Ascending aorta (tissue), 2 donors: ENCODE results near the gene TNK2. TPM values are rescaled to one million over a fixed set of nuclear protein-coding genes. Genes with fewer than 3 reads are reported as not detected.

ENCODE experiments used
- DNase-seq, 2 donors: peaks; one replicate each; pipeline ENCODE4 v3.0.0-alpha.2; 2019; ENCODE audit warnings: low spot score in 2 of 2
- H3K27ac ChIP-seq, 2 donors: fragments of 200-600 bp; sonication (generic); one replicate each; pipeline ENCODE4 v1.5.1; 2016 to 2017; ENCODE audit warnings: mild to moderate bottlenecking in 1 of 2
- H3K27me3 ChIP-seq: fragments of 200-600 bp; sonication (generic); one replicate; pipeline ENCODE4 v1.5.1; 2017
- H3K36me3 ChIP-seq, 2 donors: fragments of 200-600 bp; sonication (generic); one replicate each; pipeline ENCODE4 v1.5.1; 2016
- H3K4me1 ChIP-seq, 2 donors: fragments of 200-600 bp; sonication (generic); one replicate each; pipeline ENCODE4 v1.5.1; 2016 to 2017; ENCODE audit warnings: mild to moderate bottlenecking in 1 of 2
- H3K4me3 ChIP-seq, 2 donors: fragments of 200-600 bp; sonication (generic); one replicate each; pipeline ENCODE4 v1.5.1; 2016 to 2017; ENCODE audit warnings: mild to moderate bottlenecking in 1 of 2
- H3K9me3 ChIP-seq, 2 donors: fragments of 200-600 bp; sonication (generic); one replicate each; pipeline ENCODE4 v1.5.1; 2016
- CTCF ChIP-seq, 3 experiments: fragments of 200-600 bp in 2 of 3; fragments of 450-650 bp in 1 of 3; sonication (generic) in 2 of 3; IDR thresholded peaks; one replicate each; pipeline ENCODE4 v1.5.1; 2016 to 2019; ENCODE audit warnings: antibody characterized with exemption in 3 of 3, mild to moderate bottlenecking in 1 of 3, moderate library complexity in 1 of 3
- intact Hi-C: fragments of 100-400 bp; cut with DNase I; formaldehyde crosslinking; loops from one replicate; pipeline ENCODE4 v1.15.1; 2023
- total RNA-seq: library from RNA; depleted of rRNA; stranded (reverse); fragments of >200 nt; gene quantifications from one replicate; pipeline ENCODE4 v1.1.0, GENCODE V29; 2016

The TNK2 gene
- total RNA-seq, 1 donor from 2014 or later = 164 TPM

GRCh38 chr3:195847055-195847950 lies 61.0 kb downstream of the TNK2 start:
- DNase-seq = no peak
- Histone ChIP-seq H3K27ac (no peak overlapping the region), H3K27me3 (no peaks in the 10 kb centered on the region), H3K4me3 (no peak overlapping the region), H3K4me1 (no peaks in the 10 kb centered on the region), H3K9me3 (no peaks in the 10 kb centered on the region), H3K36me3 (no peaks in the 10 kb centered on the region)
- intact Hi-C loops = no loop called here
- TF ChIP-seq CTCF (IDR thresholded peaks at IDR 0.05) = no peak

GRCh38 chr3:195845483-195845882 lies 62.9 kb downstream of the TNK2 start:
- TF ChIP-seq CTCF (IDR thresholded peaks at IDR 0.05) = no peak
- Histone ChIP-seq H3K27me3 (no peaks in the 10 kb centered on the region), H3K36me3 (no peaks in the 10 kb centered on the region), H3K4me1 (no peaks in the 10 kb centered on the region), H3K27ac (no peak overlapping the region), H3K4me3 (no peak overlapping the region), H3K9me3 (no peaks in the 10 kb centered on the region)
- intact Hi-C loops = no loop called here
- DNase-seq = no peak

- no peak for TF ChIP-seq CTCF (IDR thresholded peaks at IDR 0.05)
- Histone ChIP-seq H3K36me3 (no peaks in the 10 kb centered on the region), H3K27me3 (no peaks in the 10 kb centered on the region), H3K4me3 (no peak overlapping the region), H3K9me3 (no peaks in the 10 kb centered on the region), H3K27ac (no peak overlapping the region), H3K4me1 (no peaks in the 10 kb centered on the region)
- DNase-seq = no peak
- intact Hi-C loops = no loop called here
These were observed 63.6 kb downstream of the TNK2 start for GRCh38 chr3:195844671-195845218.

GRCh38 chr3:195839260-195840010 lies 68.9 kb downstream of the TNK2 start:
- intact Hi-C loops = no loop called here
- Histone ChIP-seq H3K9me3 (no peaks in the 10 kb centered on the region), H3K27ac (no peak overlapping the region), H3K36me3 (no peaks in the 10 kb centered on the region), H3K4me1 (no peaks in the 10 kb centered on the region), H3K27me3 (no peaks in the 10 kb centered on the region), H3K4me3 (no peak overlapping the region)
- no peak for TF ChIP-seq CTCF (IDR thresholded peaks at IDR 0.05)
- DNase-seq = no peak

- intact Hi-C loops = no loop called here
- no peak for TF ChIP-seq CTCF (IDR thresholded peaks at IDR 0.05)
- no peaks in the 10 kb centered on the region for H3K27me3 ChIP-seq
- H3K9me3 ChIP-seq = no peaks in the 10 kb centered on the region
- no peaks in the 10 kb centered on the region for H3K36me3 ChIP-seq
- no peaks in the 10 kb centered on the region for H3K4me1 ChIP-seq
- no peak overlapping the region for H3K4me3 ChIP-seq
- no peak for DNase-seq
- H3K27ac ChIP-seq = no peak overlapping the region
These were observed 69.6 kb downstream of the TNK2 start for GRCh38 chr3:195838714-195839113.
